WTC11 (cell line): ENCODE data around the gene NEU2. TPM values are rescaled to one million over a fixed set of nuclear protein-coding genes. Genes with fewer than 3 reads are reported as not detected.

Experiments
- ATAC-seq: fragments of 200-7000 bp; cut with Tn5 transposase; 2 replicates; pipeline ENCODE4 v1.10.0; 2021; ENCODE audit warnings: mild to moderate bottlenecking, moderate library complexity
- CTCF ChIA-PET: fragments of 300-600 bp; sonication (Branson Sonifier 250); formaldehyde crosslinking; loops from one replicate; lab custom pipeline; 2021; ENCODE audit warnings: antibody characterized with exemption; lab: Charles Lee
- POLR2A ChIA-PET: fragments of 350-600 bp; sonication (Branson Sonifier 250); formaldehyde crosslinking; loops from one replicate; lab custom pipeline; 2021; ENCODE audit warnings: antibody characterized with exemption; lab: Charles Lee
- DNase-seq: peaks from one replicate; pipeline ENCODE4 v3.0.0; 2021; ENCODE audit warnings: low spot score
- H3K27ac Mint-ChIP-seq: 2 replicates; pipeline ENCODE4 v1.8.0; 2021; ENCODE audit warnings: mixed read lengths
- H3K27me3 Mint-ChIP-seq: 2 replicates; pipeline ENCODE4 v1.8.0; 2021; ENCODE audit warnings: low read depth, mild to moderate bottlenecking, moderate library complexity, mixed read lengths
- H3K36me3 Mint-ChIP-seq: 2 replicates; pipeline ENCODE4 v1.8.0; 2021; ENCODE audit warnings: mixed read lengths
- H3K4me1 Mint-ChIP-seq: 2 replicates; pipeline ENCODE4 v1.8.0; 2022; ENCODE audit warnings: mixed read lengths
- H3K4me3 Mint-ChIP-seq: 2 replicates; pipeline ENCODE4 v1.8.0; 2021; ENCODE audit warnings: mild to moderate bottlenecking, moderate library complexity, mixed read lengths
- H3K9me3 Mint-ChIP-seq: 2 replicates; pipeline ENCODE4 v1.8.0; 2021; ENCODE audit warnings: mixed read lengths
- ATF1 ChIP-seq: sonication (generic); formaldehyde crosslinking; IDR thresholded peaks from 2 replicates; pipeline ENCODE4 v1.8.1; 2023; ENCODE audit warnings: mild to moderate bottlenecking, moderate library complexity, missing genetic modification reagents
- ATF6 ChIP-seq: sonication (generic); formaldehyde crosslinking; IDR thresholded peaks from 2 replicates; pipeline ENCODE4 v1.8.1; 2023; ENCODE audit warnings: mild to moderate bottlenecking, missing genetic modification reagents
- CBFB ChIP-seq: sonication (generic); formaldehyde crosslinking; IDR thresholded peaks from 2 replicates; pipeline ENCODE4 v1.8.1; 2022; ENCODE audit warnings: mild to moderate bottlenecking, low read depth, missing genetic modification reagents
- CDX4 ChIP-seq: fragments of 250-450 bp; sonication (Bioruptor Pico); IDR thresholded peaks from 2 replicates; pipeline ENCODE4 v1.9.0; 2021; ENCODE audit warnings: moderate library complexity, mild to moderate bottlenecking, inconsistent platforms, borderline replicate concordance
- E2F1 ChIP-seq: sonication (generic); formaldehyde crosslinking; IDR thresholded peaks from 2 replicates; pipeline ENCODE4 v1.8.0; 2022; ENCODE audit warnings: mild to moderate bottlenecking, missing genetic modification reagents
- ELF4 ChIP-seq: sonication (generic); formaldehyde crosslinking; IDR thresholded peaks from 2 replicates; pipeline ENCODE4 v1.8.1; 2022; ENCODE audit warnings: low read depth, mild to moderate bottlenecking, moderate library complexity, missing genetic modification reagents
- ERG ChIP-seq: fragments of 250-450 bp; sonication (Bioruptor Pico); IDR thresholded peaks from 2 replicates; pipeline ENCODE4 v1.8.0; 2021; ENCODE audit warnings: mild to moderate bottlenecking
- GABPB1 ChIP-seq: sonication (generic); formaldehyde crosslinking; IDR thresholded peaks from 2 replicates; pipeline ENCODE4 v1.8.1; 2023; ENCODE audit warnings: mild to moderate bottlenecking, missing genetic modification reagents
- GTF2I ChIP-seq: fragments of 250-450 bp; sonication (Bioruptor Pico); conservative IDR thresholded peaks from 2 replicates; pipeline ENCODE4 v1.4.0; 2021; ENCODE audit warnings: mild to moderate bottlenecking
- HMGXB4 ChIP-seq: sonication (generic); formaldehyde crosslinking; IDR thresholded peaks from 2 replicates; pipeline ENCODE4 v1.8.1; 2023; ENCODE audit warnings: mild to moderate bottlenecking, moderate library complexity, missing genetic modification reagents
- JAZF1 ChIP-seq: fragments of 250-450 bp; sonication (Bioruptor Pico); IDR thresholded peaks from 2 replicates; pipeline ENCODE4 v1.9.0; 2021; ENCODE audit warnings: moderate library complexity, mild to moderate bottlenecking, inconsistent platforms
- JUN ChIP-seq: sonication (generic); formaldehyde crosslinking; IDR thresholded peaks from 2 replicates; pipeline ENCODE4 v1.8.0; 2023; ENCODE audit warnings: mild to moderate bottlenecking, missing genetic modification reagents
- NR1H2 ChIP-seq: sonication (generic); formaldehyde crosslinking; IDR thresholded peaks from 2 replicates; pipeline ENCODE4 v1.9.0; 2021; ENCODE audit warnings: mild to moderate bottlenecking, moderate library complexity, missing genetic modification reagents
- SOX15 ChIP-seq: fragments of 250-450 bp; sonication (Bioruptor Pico); IDR thresholded peaks from 2 replicates; pipeline ENCODE4 v1.9.0; 2021; ENCODE audit warnings: mild to moderate bottlenecking
- TEAD1 ChIP-seq: sonication (generic); formaldehyde crosslinking; IDR thresholded peaks from 2 replicates; pipeline ENCODE4 v1.8.0; 2022; ENCODE audit warnings: mild to moderate bottlenecking, missing genetic modification reagents
- TEAD4 ChIP-seq: sonication (generic); formaldehyde crosslinking; IDR thresholded peaks from 2 replicates; pipeline ENCODE4 v1.8.0; 2022; ENCODE audit warnings: mild to moderate bottlenecking, missing genetic modification reagents
- ZNF219 ChIP-seq: sonication (generic); formaldehyde crosslinking; IDR thresholded peaks from 2 replicates; pipeline ENCODE4 v1.8.0; 2023; ENCODE audit warnings: missing genetic modification reagents, mild to moderate bottlenecking, borderline replicate concordance
- ZNF263 ChIP-seq: sonication (generic); formaldehyde crosslinking; IDR thresholded peaks from 2 replicates; pipeline ENCODE4 v1.8.1; 2022; ENCODE audit warnings: low read depth, mild to moderate bottlenecking, moderate library complexity, missing genetic modification reagents
- ZNF425 ChIP-seq: fragments of 250-450 bp; sonication (Bioruptor Pico); conservative IDR thresholded peaks from 2 replicates; pipeline ENCODE4 v1.9.0; 2021; ENCODE audit warnings: mild to moderate bottlenecking
- ZNF532 ChIP-seq: fragments of 250-450 bp; sonication (Bioruptor Pico); IDR thresholded peaks from 2 replicates; pipeline ENCODE4 v1.9.0; 2021; ENCODE audit warnings: mild to moderate bottlenecking, borderline replicate concordance
- total RNA-seq: library from RNA; stranded (reverse); gene quantifications from 3 replicates; pipeline ENCODE4 v1.2.3, GENCODE V29; 2021

The NEU2 gene
- total RNA-seq, 1 experiment from 2014 or later = not detected

- no peak for TF ChIP-seq ATF1 (CRISPR knock-in tag)
- TF ChIP-seq JUN (CRISPR knock-in tag) = no peak
- no peak for TF ChIP-seq CDX4 (CRISPR knock-in tag)
- no peak for TF ChIP-seq TEAD1
- TF ChIP-seq ERG = no peak
These were observed 48.8 kb downstream of the NEU2 start (continued) for GRCh38 chr2:233081232-233081730.

- no peak for DNase-seq
- Mint-ChIP-seq H3K9me3 (no peaks in the 10 kb centered on the region), H3K4me3 (no peak overlapping the region), H3K27me3 (no peaks in the 10 kb centered on the region), H3K36me3 (no peaks in the 10 kb centered on the region), H3K4me1 (peaks cover 16% of the 10 kb centered on the region), H3K27ac (no peak overlapping the region)
- no peak for ATAC-seq
- CTCF ChIA-PET = no interaction called here
- POLR2A ChIA-PET = no interaction called here
- TF ChIP-seq ZNF219 (no peak), ZNF263 (CRISPR knock-in tag) (no peak), ATF6 (CRISPR knock-in tag) (no peak), GABPB1 (CRISPR knock-in tag) (no peak), ZNF532 (CRISPR knock-in tag) (no peak), HMGXB4 (CRISPR knock-in tag) (no peak), CBFB (no peak), GTF2I (CRISPR knock-in tag) (no peak), SOX15 (CRISPR knock-in tag) (no peak), ZNF425 (CRISPR knock-in tag) (no peak), JAZF1 (CRISPR knock-in tag) (no peak), NR1H2 (CRISPR knock-in tag) (no peak), E2F1 (CRISPR knock-in tag) (no peak), TEAD4 (CRISPR knock-in tag) (no peak), ELF4 (CRISPR knock-in tag) (no peak)
These were observed 49.3 kb downstream of the NEU2 start for GRCh38 chr2:233081731-233082221.
